ENCODE results near the gene CCDC117. TPM values are rescaled to one million over a fixed set of nuclear protein-coding genes. Genes with fewer than 3 reads are reported as not detected.

The CCDC117 gene
- polyA plus RNA-seq, 1 of the 3 experiments (the other 2 are of a cell fraction): 4.2 TPM

- H3K36me3 ChIP-seq (replicated peaks in 1 of 2; ENCODE audit: control insufficient read depth in 1 of 2, insufficient read depth in 2 of 2, low read length in 1 of 2): no peaks in the 10 kb centered on the region
- CTCF ChIA-PET: interaction anchor here (1.1 to 2.5 kb wide), 2 partner anchors 19 to 38 kb away, joined by 4 to 11 read pairs; no protein-coding TSS in a partner anchor
Measured at GRCh38 chr22:28810821-28811491, 38.5 kb downstream of the CCDC117 start.

More at GRCh38 chr22:28810821-28811491, 38.5 kb downstream of the CCDC117 start:
- H3K9me3 ChIP-seq: no peaks in the 10 kb centered on the region
- no peaks in the 10 kb centered on the region for H3K27me3 ChIP-seq (ENCODE audit: insufficient read depth)
- no peaks in the 10 kb centered on the region for H4K20me1 ChIP-seq (ENCODE audit: insufficient read depth)
- TF ChIP-seq CTCF (IDR thresholded peaks at IDR 0.05): no peak
- TF ChIP-seq ZBTB33 (IDR thresholded peaks at IDR 0.05; ENCODE audit: borderline replicate concordance, low read depth): no peak
- no peak for TF ChIP-seq MEF2A (IDR thresholded peaks at IDR 0.05; ENCODE audit: borderline replicate concordance, low read depth)
- TF ChIP-seq JUND (IDR thresholded peaks at IDR 0.05): no peak
- TF ChIP-seq RXRA (IDR thresholded peaks at IDR 0.05; ENCODE audit: borderline replicate concordance, low read depth): no peak
- no peak for TF ChIP-seq SIN3A (IDR thresholded peaks at IDR 0.05; ENCODE audit: borderline replicate concordance, low read depth, low read length)
- no peak for TF ChIP-seq IRF3 (IDR thresholded peaks at IDR 0.05; ENCODE audit: low read depth, low read length)
- no peak for TF ChIP-seq PBX3 (IDR thresholded peaks at IDR 0.05)
- no peak for TF ChIP-seq ELF1 (IDR thresholded peaks at IDR 0.05)
- no peak for TF ChIP-seq FOSL2 (IDR thresholded peaks at IDR 0.05; ENCODE audit: borderline replicate concordance, low read depth)
- TF ChIP-seq NRF1 (IDR thresholded peaks at IDR 0.05; ENCODE audit: low read depth, low read length): no peak
- no peak for TF ChIP-seq USF2 (IDR thresholded peaks at IDR 0.05; ENCODE audit: borderline replicate concordance, low read depth, low read length)
- no peak for TF ChIP-seq NFIC (IDR thresholded peaks at IDR 0.05; ENCODE audit: borderline replicate concordance)
- TF ChIP-seq TAF1 (IDR thresholded peaks at IDR 0.05; ENCODE audit: borderline replicate concordance, low read depth, low read length): no peak
- TF ChIP-seq FOXM1 (IDR thresholded peaks at IDR 0.05; ENCODE audit: low read depth): no peak
- no peak for TF ChIP-seq GABPA (IDR thresholded peaks at IDR 0.05; ENCODE audit: low read depth)
- no peaks in the 10 kb centered on the region for H3K79me2 ChIP-seq (ENCODE audit: insufficient read depth)
- no peak overlapping the region for H2AFZ ChIP-seq (ENCODE audit: low read depth)
- H3K9me2 ChIP-seq: no peaks in the 10 kb centered on the region
- no peaks in the 10 kb centered on the region for H3K4me1 ChIP-seq (ENCODE audit: control insufficient read depth in 1 of 2, insufficient read depth in 2 of 2, low read depth in 1 of 2, low read length in 1 of 2)
- H3K9ac ChIP-seq: no peak overlapping the region
- no peak overlapping the region for H3K4me2 ChIP-seq
- no peaks in the 10 kb centered on the region for H3F3A ChIP-seq (replicated peaks; ENCODE audit: insufficient read depth)
- WGBS (ENCODE audit: low lambda C conversion rate): 89% methylated on average over 13 of the region's 13 CpGs
- H3K27ac ChIP-seq (ENCODE audit: low read depth in 2 of 2, low read length in 1 of 2): no peak overlapping the region
- POLR2A ChIA-PET: interaction anchor here (0.6 kb wide), 1 partner anchor 20 kb away, joined by 3 read pairs; no protein-coding TSS in a partner anchor
- no peak overlapping the region for H3K4me3 ChIP-seq (ENCODE audit: low read depth in 2 of 2, low read length in 1 of 2)
- DNase-seq: no peak
